Measurements from ENCODE around the gene CRB2. TPM values are rescaled to one million over a fixed set of nuclear protein-coding genes. Genes with fewer than 3 reads are reported as not detected.

The CRB2 gene
- 46.3 and 91.7 TPM in 2 replicates for total RNA-seq
- 8.3 and 16.9 TPM in 2 replicates for polyA plus RNA-seq

- peak within 1 kb of the TSS; percentile 34 for H3K4me3 ChIP-seq
- peak in 1 of 2 donors; percentile 86 for DNase-seq (ENCODE audit: low read depth in 1 of 2, low spot score in 1 of 2)
- H3K27me3 ChIP-seq, result no peaks in the 10 kb centered on the region
- H3K4me1 ChIP-seq (ENCODE audit: low read depth), result peaks cover 50% of the 10 kb centered on the region
- TF ChIP-seq CTCF (IDR thresholded peaks at IDR 0.05; ENCODE audit: low read depth, low read length), result no peak
- H3K27ac ChIP-seq, result peak within 1 kb of the TSS; percentile 98
- H3K9me3 ChIP-seq (ENCODE audit: low read depth), result no peaks in the 10 kb centered on the region
- H3K36me3 ChIP-seq, result no peaks in the 10 kb centered on the region
These were observed at the start of gene CRB2 for GRCh38 chr9:123355761-123356431. Gene CRB2 (plus strand): TSS chr9:123356197. CDS start chr9:123356261, 64 bp downstream.

GRCh38 chr9:123309611-123310010 lies 46.4 kb upstream of the CRB2 start:
- no peaks in the 10 kb centered on the region for H3K27me3 ChIP-seq
- H3K9me3 ChIP-seq (ENCODE audit: low read depth), result no peaks in the 10 kb centered on the region
- peaks cover 17% of the 10 kb centered on the region for H3K4me1 ChIP-seq (ENCODE audit: low read depth)
- no peaks in the 10 kb centered on the region for H3K36me3 ChIP-seq
- no peak overlapping the region for H3K27ac ChIP-seq
- peak in 1 of 2 donors; percentile 17 for DNase-seq (ENCODE audit: low read depth in 1 of 2, low spot score in 1 of 2)
- H3K4me3 ChIP-seq, result no peak overlapping the region
- TF ChIP-seq CTCF (IDR thresholded peaks at IDR 0.05; ENCODE audit: low read depth, low read length), result no peak

- no peaks in the 10 kb centered on the region for H3K9me3 ChIP-seq (ENCODE audit: low read depth)
- peaks cover 12% of the 10 kb centered on the region for H3K4me1 ChIP-seq (ENCODE audit: low read depth)
- no peak for DNase-seq (ENCODE audit: low read depth in 1 of 2, low spot score in 1 of 2)
- TF ChIP-seq CTCF (IDR thresholded peaks at IDR 0.05; ENCODE audit: low read depth, low read length), result no peak
- H3K36me3 ChIP-seq, result no peaks in the 10 kb centered on the region
- no peak overlapping the region for H3K4me3 ChIP-seq
- H3K27ac ChIP-seq, result no peak overlapping the region
- no peaks in the 10 kb centered on the region for H3K27me3 ChIP-seq
These were observed 45.3 kb upstream of the CRB2 start for GRCh38 chr9:123310551-123311249.

- no peaks in the 10 kb centered on the region for H3K9me3 ChIP-seq (ENCODE audit: low read depth)
- H3K4me1 ChIP-seq (ENCODE audit: low read depth), result peaks cover 13% of the 10 kb centered on the region
- no peak for DNase-seq (ENCODE audit: low read depth in 1 of 2, low spot score in 1 of 2)
- no peaks in the 10 kb centered on the region for H3K36me3 ChIP-seq
- no peaks in the 10 kb centered on the region for H3K27me3 ChIP-seq
- H3K4me3 ChIP-seq, result no peak overlapping the region
- H3K27ac ChIP-seq, result no peak overlapping the region
- TF ChIP-seq CTCF (IDR thresholded peaks at IDR 0.05; ENCODE audit: low read depth, low read length), result no peak
These were observed 44.7 kb upstream of the CRB2 start for GRCh38 chr9:123311250-123311752.

GRCh38 chr9:123312306-123312877 lies 43.6 kb upstream of the CRB2 start:
- no peak for TF ChIP-seq CTCF (IDR thresholded peaks at IDR 0.05; ENCODE audit: low read depth, low read length)
- H3K36me3 ChIP-seq, result no peaks in the 10 kb centered on the region
- no peaks in the 10 kb centered on the region for H3K9me3 ChIP-seq (ENCODE audit: low read depth)
- H3K27ac ChIP-seq, result no peak overlapping the region
- DNase-seq (ENCODE audit: low read depth in 1 of 2, low spot score in 1 of 2), result no peak
- H3K4me1 ChIP-seq (ENCODE audit: low read depth), result peaks cover 16% of the 10 kb centered on the region
- no peak overlapping the region for H3K4me3 ChIP-seq
- no peaks in the 10 kb centered on the region for H3K27me3 ChIP-seq
